Omental fat pad (tissue), 4 donors: ENCODE measurements around the gene SFMBT2. TPM values are rescaled to one million over a fixed set of nuclear protein-coding genes. Genes with fewer than 3 reads are reported as not detected.

Source experiments
- ATAC-seq: fragments of 150-250 bp; one replicate; pipeline ENCODE4 v1.9.1; 2016; ENCODE audit warnings: mild to moderate bottlenecking, moderate library complexity; ENCODE audit not compliant: low FRiP score
- DNase-seq: peaks from one replicate; pipeline ENCODE4 v3.0.0-alpha.2; 2019; ENCODE audit warnings: low spot score
- small RNA-seq: library from RNA; depleted of rRNA; stranded (forward); fragments of <200 nt; gene quantifications from one replicate; pipeline ENCODE3, GENCODE V24; 2016
- total RNA-seq, 4 donors: library from RNA; depleted of rRNA; stranded (reverse); fragments of >200 nt; gene quantifications; one replicate each; pipeline ENCODE4 v1.1.0, GENCODE V29; 2016
- TF ChIP-seq, protein P1 (sequence below), 3 donors: fragments of 450-650 bp; IDR thresholded peaks; one replicate each; pipeline ENCODE4 v1.5.1; 2016 to 2017; ENCODE audit warnings: antibody characterized with exemption in 3 of 3, mild to moderate bottlenecking in 3 of 3, moderate library complexity in 2 of 3

The SFMBT2 gene
- total RNA-seq, 4 donors from 2014 or later, result 6.2 to 12.0 (median 9.4) TPM

DNA sequence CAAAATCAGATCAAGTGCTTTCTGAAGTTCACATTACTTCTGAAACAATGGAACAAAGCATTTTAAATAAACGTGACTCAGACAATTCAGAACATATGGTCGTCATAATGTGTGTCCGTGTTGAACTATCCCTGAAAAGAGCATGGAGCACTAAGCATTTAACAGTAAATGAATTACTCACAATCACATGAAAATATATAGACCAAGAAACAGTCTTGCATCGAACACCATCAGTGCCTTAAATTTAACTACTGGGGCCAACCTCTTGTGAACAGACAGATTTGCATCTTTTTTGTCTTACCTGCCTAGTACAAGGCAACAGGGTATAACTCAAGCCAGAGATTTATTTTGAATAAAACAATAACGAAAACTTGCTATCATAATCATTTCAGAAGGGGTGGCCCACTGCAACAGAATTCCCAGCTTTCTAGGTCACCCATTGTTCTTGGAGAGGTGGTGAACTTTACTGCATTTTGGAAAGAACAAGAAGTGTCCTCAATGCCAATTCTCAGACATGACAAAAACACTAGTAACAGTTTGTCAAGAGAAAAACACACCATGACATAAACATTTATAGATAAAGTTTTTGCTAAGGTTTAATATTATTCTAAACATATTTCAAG, 293.5 kb downstream of the SFMBT2 start:
- TF ChIP-seq, protein P1, sequence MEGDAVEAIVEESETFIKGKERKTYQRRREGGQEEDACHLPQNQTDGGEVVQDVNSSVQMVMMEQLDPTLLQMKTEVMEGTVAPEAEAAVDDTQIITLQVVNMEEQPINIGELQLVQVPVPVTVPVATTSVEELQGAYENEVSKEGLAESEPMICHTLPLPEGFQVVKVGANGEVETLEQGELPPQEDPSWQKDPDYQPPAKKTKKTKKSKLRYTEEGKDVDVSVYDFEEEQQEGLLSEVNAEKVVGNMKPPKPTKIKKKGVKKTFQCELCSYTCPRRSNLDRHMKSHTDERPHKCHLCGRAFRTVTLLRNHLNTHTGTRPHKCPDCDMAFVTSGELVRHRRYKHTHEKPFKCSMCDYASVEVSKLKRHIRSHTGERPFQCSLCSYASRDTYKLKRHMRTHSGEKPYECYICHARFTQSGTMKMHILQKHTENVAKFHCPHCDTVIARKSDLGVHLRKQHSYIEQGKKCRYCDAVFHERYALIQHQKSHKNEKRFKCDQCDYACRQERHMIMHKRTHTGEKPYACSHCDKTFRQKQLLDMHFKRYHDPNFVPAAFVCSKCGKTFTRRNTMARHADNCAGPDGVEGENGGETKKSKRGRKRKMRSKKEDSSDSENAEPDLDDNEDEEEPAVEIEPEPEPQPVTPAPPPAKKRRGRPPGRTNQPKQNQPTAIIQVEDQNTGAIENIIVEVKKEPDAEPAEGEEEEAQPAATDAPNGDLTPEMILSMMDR (IDR thresholded peaks at IDR 0.05), result no peak
- ATAC-seq (no peak), DNase-seq (no peak)

DNA sequence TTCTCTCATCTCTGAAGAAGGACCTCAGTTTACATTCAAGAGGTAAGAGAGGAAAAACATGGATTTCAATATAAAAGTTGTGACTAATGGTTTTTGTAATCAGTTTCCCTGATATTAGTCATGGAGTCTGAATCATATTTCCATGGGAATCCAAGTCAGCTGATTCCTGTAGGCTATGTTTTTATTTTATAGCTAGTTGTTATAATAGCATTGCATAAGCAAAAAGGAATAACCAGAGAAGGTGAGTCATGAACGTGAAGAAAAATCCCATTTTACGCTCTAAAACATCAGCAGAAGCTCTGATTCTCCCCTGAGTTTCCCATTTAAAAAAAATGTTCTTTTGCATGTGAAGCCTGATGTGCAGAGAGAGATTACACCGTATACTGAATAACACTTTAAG, 299.3 kb downstream of the SFMBT2 start:
- DNase-seq, result no peak
- TF ChIP-seq, protein P1 (IDR thresholded peaks at IDR 0.05), result no peak
- no peak for ATAC-seq

DNA sequence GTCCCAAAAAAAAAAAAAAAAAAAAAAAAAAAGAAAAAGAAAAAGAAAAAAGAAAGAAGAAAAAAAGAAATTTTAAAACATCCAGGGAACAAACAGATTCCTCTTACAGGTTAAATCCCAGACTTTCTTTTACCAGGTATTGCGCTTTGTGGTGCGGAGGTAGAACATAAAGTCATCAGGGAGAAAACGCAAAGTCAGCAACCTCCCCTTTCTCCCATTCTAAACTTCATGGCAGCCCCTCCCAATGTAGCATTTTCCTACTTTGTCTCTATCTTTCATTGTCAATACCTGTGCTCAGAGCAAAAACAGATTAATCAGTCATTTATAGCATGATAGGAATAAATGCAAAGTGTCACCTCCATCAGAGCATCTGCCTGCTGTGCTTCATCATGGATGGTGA, 299.7 kb downstream of the SFMBT2 start:
- TF ChIP-seq, protein P1 (IDR thresholded peaks at IDR 0.05), result no peak
- ATAC-seq (no peak), DNase-seq (no peak)

Small RNA genes within 50 kb of the gene (small RNA-seq; reads per million reads assigned to genes)
- gene AL590095.2 (not detected), gene COX6CP17 (not detected)
